Osteocyte (in vitro differentiated cells): ENCODE data around the gene WDR46. TPM values are rescaled to one million over a fixed set of nuclear protein-coding genes. Genes with fewer than 3 reads are reported as not detected.

ENCODE experiments used
- DNase-seq: peaks from one replicate; pipeline ENCODE4 v3.0.0; 2021; ENCODE audit warnings: mixed read lengths; ENCODE audit not compliant: unreplicated experiment; ENCODE audit errors: extremely low spot score
- H3K27ac Mint-ChIP-seq: one replicate; pipeline ENCODE4 v1.8.0; 2021; ENCODE audit warnings: mild to moderate bottlenecking, mixed read lengths; ENCODE audit not compliant: unreplicated experiment
- H3K27me3 Mint-ChIP-seq: one replicate; pipeline ENCODE4 v1.8.0; 2021; ENCODE audit warnings: mixed read lengths; ENCODE audit not compliant: unreplicated experiment
- H3K36me3 Mint-ChIP-seq: one replicate; pipeline ENCODE4 v1.8.0; 2021; ENCODE audit warnings: mixed read lengths; ENCODE audit not compliant: unreplicated experiment
- H3K4me1 Mint-ChIP-seq: one replicate; pipeline ENCODE4 v1.8.0; 2021; ENCODE audit warnings: mixed read lengths; ENCODE audit not compliant: unreplicated experiment
- H3K4me3 Mint-ChIP-seq: one replicate; pipeline ENCODE4 v1.8.0; 2021; ENCODE audit warnings: mild to moderate bottlenecking, moderate library complexity, mixed read lengths; ENCODE audit not compliant: unreplicated experiment
- H3K9me3 Mint-ChIP-seq: one replicate; pipeline ENCODE4 v1.8.0; 2021; ENCODE audit warnings: mixed read lengths; ENCODE audit not compliant: unreplicated experiment
- microRNA-seq: library from miRNA; unstranded; fragments of <30 nt; microRNA quantifications from one replicate; pipeline ENCODE4 v1.1.0, GENCODE V29; 2020; ENCODE audit not compliant: unreplicated experiment
- total RNA-seq: library from RNA; stranded (reverse); gene quantifications from 2 replicates; pipeline ENCODE4 v1.2.1, GENCODE V29; 2021
- TF ChIP-seq, protein P1 (sequence below): fragments of 200-600 bp; sonication (generic); IDR thresholded peaks from 2 replicates; pipeline ENCODE4 v1.5.0; 2021; ENCODE audit warnings: antibody characterized with exemption, mild to moderate bottlenecking, moderate library complexity

Gene WDR46
- total RNA-seq, 1 donor from 2014 or later: 59.1 TPM

DNA sequence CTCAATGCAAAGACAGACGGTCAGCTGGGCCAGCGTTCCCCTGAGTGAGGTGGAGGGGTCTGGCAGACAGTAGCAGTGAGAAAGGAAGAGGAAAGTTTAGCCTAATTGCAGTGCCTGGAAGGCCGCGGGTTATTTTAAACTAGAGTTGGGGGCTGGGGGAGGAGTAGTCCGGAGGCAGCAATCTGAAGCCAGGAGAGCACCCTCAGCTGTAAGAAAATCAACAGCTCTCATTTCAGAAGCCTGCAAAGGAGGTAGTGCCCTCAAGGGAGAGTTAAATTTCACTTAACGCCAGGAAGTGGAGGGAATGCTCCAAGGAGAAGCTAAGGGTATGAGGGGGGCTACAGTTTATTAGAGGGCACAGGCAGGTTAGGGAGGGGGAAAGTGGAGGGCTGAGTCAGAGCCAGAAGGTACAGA, 53.8 kb downstream of the WDR46 start:
- Mint-ChIP-seq H3K9me3 (no peaks in the 10 kb centered on the region), H3K4me1 (peaks cover 9% of the 10 kb centered on the region), H3K4me3 (no peak overlapping the region), H3K27ac (no peak overlapping the region), H3K27me3 (peaks cover 65% of the 10 kb centered on the region), H3K36me3 (no peaks in the 10 kb centered on the region)
- TF ChIP-seq, protein P1, sequence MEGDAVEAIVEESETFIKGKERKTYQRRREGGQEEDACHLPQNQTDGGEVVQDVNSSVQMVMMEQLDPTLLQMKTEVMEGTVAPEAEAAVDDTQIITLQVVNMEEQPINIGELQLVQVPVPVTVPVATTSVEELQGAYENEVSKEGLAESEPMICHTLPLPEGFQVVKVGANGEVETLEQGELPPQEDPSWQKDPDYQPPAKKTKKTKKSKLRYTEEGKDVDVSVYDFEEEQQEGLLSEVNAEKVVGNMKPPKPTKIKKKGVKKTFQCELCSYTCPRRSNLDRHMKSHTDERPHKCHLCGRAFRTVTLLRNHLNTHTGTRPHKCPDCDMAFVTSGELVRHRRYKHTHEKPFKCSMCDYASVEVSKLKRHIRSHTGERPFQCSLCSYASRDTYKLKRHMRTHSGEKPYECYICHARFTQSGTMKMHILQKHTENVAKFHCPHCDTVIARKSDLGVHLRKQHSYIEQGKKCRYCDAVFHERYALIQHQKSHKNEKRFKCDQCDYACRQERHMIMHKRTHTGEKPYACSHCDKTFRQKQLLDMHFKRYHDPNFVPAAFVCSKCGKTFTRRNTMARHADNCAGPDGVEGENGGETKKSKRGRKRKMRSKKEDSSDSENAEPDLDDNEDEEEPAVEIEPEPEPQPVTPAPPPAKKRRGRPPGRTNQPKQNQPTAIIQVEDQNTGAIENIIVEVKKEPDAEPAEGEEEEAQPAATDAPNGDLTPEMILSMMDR: no peak
- DNase-seq: no peak

Small RNA genes lying within 50 kb of the gene (microRNA-seq; reads per million reads assigned to microRNA genes)
- not detected for gene MIR6834
- not detected for gene MIR6873

Other genes starting within 250 kb of the WDR46 start
- 1.8 and 2.0 TPM in 2 replicates for gene HLA-DPA1, start 215.6 kb downstream of the WDR46 start, total RNA-seq
- 4.7 and 5.5 TPM in 2 replicates for gene HLA-DPB1, start 213.2 kb downstream of the WDR46 start, total RNA-seq
- gene COL11A2, start 96.8 kb downstream of the WDR46 start, total RNA-seq: 2.7 and 3.3 TPM in 2 replicates
- 53.1 and 58.3 TPM in 2 replicates for gene RXRB, start 88.6 kb downstream of the WDR46 start, total RNA-seq
- 201 and 209 TPM in 2 replicates for gene SLC39A7, start 88.4 kb downstream of the WDR46 start, total RNA-seq
- 2.4 and 3.5 TPM in 2 replicates for gene HSD17B8, start 84.6 kb downstream of the WDR46 start, total RNA-seq
- 56.6 and 58.8 TPM in 2 replicates for gene RING1, start 80.7 kb downstream of the WDR46 start, total RNA-seq
- gene VPS52, start 17.4 kb downstream of the WDR46 start, total RNA-seq: 60.3 and 67.4 TPM in 2 replicates
- 2,180 and 2,216 TPM in 2 replicates for gene RPS18, start 17.2 kb downstream of the WDR46 start, total RNA-seq
- 6.3 and 6.5 TPM in 2 replicates for gene B3GALT4, start 12.1 kb downstream of the WDR46 start, total RNA-seq
- gene PFDN6, start 362 bp upstream of the WDR46 start, total RNA-seq: 29.7 and 30.3 TPM in 2 replicates
- 72.4 and 77.6 TPM in 2 replicates for gene RGL2, start 9.7 kb upstream of the WDR46 start, total RNA-seq
- gene TAPBP, start 24.8 kb upstream of the WDR46 start, total RNA-seq: 117 and 130 TPM in 2 replicates
- 29.3 and 30.6 TPM in 2 replicates for gene ZBTB22, start 28.5 kb upstream of the WDR46 start, total RNA-seq
- 30.1 and 30.4 TPM in 2 replicates for gene DAXX, start 33.7 kb upstream of the WDR46 start, total RNA-seq
- gene KIFC1, start 102.6 kb upstream of the WDR46 start, total RNA-seq: 10.8 and 11.6 TPM in 2 replicates
- 50.3 and 53.5 TPM in 2 replicates for gene PHF1, start 121.8 kb upstream of the WDR46 start, total RNA-seq
- 302 and 325 TPM in 2 replicates for gene CUTA, start 128.9 kb upstream of the WDR46 start, total RNA-seq
- gene SYNGAP1, start 130.8 kb upstream of the WDR46 start, total RNA-seq: 30.7 and 34.7 TPM in 2 replicates
- gene ZBTB9, start 165.3 kb upstream of the WDR46 start, total RNA-seq: 7.0 and 7.5 TPM in 2 replicates